GM21529 (cell line): ENCODE results near the gene GSDME.
A peak's percentile ranks its signal among the peaks of the same experiment; 100 is the strongest.

Experiments used
- ATAC-seq: cut with Tn5 transposase; IDR thresholded peaks from one replicate; pipeline ENCODE4 v1.9.1; 2021; ENCODE audit not compliant: unreplicated experiment

Gene GSDME

DNA sequence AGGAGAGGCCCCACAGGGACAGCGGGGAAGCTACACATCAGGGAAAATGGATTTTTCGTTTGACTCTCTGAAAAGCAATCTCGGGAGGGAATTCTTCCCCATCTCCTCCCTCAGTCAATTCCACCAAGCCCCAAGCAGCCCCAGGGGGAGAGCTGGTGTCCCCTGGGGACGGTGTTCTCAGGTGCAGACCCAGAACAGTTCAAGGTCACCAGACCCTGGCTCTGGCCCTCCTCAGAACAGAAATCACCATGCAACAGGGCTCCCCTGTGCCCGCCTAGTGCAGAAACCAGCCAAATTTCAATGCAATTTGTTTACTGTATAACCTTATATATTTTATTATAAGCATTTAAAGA lies 34.1 kb downstream of the GSDME start:
- no peak for ATAC-seq

DNA sequence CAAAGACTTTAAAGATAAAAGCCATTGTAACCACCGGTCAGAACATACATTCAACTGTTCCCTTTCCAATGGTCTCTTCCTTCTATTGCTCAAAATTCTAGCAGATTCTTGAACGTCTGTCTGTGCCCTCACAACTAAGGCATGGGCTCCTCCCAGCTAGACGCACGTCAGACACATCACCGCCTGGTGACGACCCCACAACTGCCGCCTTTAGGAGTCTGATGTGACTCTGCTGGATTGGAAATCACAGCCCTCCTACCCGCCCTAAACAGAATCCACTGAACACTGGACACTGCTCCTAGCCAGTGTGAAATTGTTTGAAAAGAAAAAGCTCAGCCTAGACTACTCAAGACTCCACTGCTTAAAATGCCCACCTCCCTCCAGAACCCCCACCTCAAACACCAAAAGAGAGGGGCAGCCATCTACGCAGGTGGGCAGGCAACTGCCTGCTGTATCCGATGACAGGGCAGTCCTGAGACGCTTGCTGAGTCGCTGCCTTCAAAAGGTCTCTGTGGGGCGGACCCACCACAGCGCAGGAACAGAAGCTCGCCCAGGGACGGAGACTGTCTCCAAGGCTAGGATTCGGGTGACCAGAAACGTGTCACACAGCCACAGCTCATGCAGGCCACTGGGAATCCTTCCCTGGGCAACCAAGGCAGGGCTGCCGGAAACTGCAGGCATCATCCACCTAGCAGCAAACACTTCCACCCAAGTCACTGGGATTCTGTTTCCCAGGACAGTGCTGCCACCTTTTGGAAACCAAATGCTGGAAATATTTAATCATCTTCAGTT lies 34.7 kb downstream of the GSDME start:
- ATAC-seq: no peak

DNA sequence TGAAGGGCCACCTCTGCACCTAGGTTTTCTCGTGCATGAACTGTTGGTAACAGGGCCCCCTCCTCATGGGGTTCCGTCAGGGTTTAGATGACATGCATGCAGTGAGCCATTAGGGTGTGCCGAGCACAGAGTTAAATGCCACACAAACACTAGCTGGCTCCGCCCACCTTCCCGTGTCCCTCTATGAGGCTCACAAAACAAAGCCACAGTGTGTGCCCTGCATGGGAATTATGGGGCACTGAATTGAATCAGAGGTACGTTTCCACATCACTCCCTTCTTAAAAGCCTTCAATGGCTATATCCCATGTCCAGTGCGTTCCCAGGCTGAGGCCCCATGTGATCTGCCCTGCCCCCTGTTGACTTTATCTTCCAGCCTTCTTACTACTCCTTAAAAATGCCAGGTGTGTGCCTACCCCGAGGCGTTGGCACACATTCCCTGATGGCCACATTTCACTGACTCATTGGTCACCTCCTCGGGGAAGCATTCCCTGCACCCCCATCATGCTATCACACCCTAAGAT lies 35.7 kb downstream of the GSDME start:
- no peak for ATAC-seq

DNA sequence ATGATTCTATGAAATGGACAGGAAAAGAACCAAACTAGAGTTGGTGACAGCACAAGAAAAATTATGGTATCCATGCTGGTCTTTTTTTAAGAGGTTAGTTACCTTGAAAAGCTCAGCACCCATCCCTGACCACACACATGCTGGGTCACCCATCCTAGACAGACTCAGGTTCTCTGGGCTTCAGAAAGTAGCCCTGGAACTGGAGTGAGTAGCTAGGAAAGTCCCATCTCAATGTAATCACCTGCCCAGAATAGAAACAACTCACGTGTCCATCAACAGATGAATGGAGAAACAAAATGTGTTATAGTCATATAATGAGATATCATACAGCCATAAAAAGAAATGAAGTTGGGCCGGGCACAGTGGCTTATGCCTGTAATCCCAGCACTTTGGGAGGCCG lies 37.0 kb downstream of the GSDME start:
- ATAC-seq: no peak

GRCh38 chr7:24718977-24719491 lies 38.2 kb downstream of the GSDME start:
- ATAC-seq: peak; percentile 65

GRCh38 chr7:24718431-24718831 lies 38.8 kb downstream of the GSDME start:
- ATAC-seq: no peak

DNA sequence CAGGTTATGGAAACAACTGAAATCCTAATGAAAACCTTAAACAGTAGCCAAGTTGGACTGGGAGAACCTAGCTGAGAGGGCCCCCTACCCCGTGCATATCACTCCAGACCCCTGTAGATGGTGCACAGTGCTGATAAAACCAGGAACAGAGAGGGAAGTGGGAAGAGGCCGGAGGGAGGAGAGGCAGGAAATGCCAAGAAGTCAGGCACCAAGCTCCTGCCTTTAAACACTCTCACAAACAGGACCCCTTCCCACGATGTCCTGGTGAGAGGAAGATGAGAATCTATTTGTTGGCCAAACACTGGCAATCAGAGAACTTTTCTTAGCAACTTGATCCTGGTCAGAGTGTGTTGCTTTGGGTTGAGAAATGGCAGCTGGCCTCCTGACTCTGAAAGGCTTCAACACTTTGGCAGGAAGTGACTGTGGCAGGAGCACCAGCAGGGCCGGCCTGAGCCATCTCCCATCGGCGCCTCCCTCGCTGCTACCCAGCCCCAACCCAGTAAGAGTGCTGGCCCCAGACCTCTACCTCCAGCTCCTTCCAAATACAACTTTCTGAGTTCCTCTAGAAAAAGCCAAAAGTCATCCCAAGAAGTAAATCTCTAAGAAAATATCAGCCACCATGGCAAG lies 39.5 kb downstream of the GSDME start:
- no peak for ATAC-seq

DNA sequence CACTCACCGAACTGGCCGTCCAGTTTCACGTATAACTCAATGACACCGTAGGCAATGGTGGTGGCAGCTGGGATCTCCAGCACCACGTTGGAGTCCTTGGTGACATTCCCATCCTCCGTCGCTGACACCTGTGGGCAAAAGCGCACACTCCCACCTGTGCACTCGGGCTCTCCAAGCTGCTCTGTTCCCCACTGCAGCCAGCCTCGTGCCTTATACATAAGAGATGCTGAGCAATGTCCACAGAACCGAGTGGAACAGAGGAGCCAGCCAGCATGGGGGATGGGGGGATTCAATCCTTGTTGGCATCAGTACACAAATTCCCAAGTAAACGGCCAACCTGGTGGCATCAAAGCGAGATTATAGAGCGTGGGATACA lies 40.0 kb downstream of the GSDME start:
- no peak for ATAC-seq

GRCh38 chr7:24716480-24717246 lies 40.6 kb downstream of the GSDME start:
- ATAC-seq: no peak

GRCh38 chr7:24715661-24716479 lies 41.4 kb downstream of the GSDME start:
- ATAC-seq: peak; percentile 46

DNA sequence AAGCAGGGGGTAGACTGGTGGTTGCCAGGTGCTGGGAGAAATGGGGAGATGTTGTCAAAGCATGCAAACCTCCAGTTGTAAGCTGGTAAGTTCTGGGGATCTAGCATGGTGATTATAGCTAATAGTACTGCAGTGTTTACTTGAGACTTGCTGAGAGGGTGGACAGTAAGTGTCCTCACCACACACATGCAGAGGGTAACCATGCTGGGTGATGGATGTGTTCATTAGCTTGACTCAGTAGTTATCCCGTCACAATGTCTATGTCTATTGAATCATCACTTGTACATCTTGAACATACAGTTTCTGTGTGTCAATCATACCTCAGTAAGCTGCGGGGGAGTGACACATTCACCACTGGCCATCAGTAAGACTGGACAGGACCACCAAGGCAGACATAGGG lies 42.1 kb downstream of the GSDME start:
- ATAC-seq: peak; percentile 2

GRCh38 chr7:24714676-24715010 lies 42.6 kb downstream of the GSDME start:
- ATAC-seq: no peak

DNA sequence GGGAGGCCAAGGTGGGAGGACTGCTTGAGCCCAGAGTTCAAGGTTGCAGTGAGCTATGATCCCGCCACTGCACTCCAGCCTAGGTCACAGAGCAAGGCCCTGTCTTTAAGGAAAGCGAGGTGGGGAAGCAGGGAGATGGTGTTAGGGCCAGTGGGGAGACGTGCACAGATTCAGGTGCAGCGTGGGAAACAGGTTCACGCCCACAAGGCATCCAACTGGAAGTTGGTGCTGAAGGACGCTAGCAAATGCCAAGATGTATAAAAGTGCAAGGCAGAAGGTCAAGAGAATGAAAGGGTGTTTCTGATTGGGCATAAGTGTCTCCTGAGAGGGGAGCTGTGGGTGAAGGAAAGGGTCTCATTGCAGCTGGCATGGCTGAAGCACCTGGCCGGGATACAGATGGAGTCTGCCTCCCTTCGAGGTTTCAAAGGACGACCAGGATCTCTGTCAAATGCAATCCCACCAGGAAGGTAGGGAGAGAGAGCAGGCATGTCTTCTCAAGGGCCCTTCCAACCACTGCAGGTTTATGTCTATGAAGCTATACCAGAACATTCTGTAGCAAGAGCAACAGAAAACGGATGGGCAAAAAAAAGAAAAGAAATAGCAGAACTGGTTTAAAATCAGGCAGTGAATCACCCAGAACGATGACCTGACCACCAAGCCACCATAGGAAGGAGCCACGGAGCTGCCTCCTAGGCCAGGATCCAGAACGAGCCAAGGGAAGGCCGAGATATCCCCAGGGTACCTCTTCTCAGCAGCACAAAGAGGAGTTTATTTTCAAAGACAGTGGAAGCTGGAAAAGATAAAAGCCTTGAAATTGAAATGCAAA lies 43.2 kb downstream of the GSDME start:
- ATAC-seq: no peak

DNA sequence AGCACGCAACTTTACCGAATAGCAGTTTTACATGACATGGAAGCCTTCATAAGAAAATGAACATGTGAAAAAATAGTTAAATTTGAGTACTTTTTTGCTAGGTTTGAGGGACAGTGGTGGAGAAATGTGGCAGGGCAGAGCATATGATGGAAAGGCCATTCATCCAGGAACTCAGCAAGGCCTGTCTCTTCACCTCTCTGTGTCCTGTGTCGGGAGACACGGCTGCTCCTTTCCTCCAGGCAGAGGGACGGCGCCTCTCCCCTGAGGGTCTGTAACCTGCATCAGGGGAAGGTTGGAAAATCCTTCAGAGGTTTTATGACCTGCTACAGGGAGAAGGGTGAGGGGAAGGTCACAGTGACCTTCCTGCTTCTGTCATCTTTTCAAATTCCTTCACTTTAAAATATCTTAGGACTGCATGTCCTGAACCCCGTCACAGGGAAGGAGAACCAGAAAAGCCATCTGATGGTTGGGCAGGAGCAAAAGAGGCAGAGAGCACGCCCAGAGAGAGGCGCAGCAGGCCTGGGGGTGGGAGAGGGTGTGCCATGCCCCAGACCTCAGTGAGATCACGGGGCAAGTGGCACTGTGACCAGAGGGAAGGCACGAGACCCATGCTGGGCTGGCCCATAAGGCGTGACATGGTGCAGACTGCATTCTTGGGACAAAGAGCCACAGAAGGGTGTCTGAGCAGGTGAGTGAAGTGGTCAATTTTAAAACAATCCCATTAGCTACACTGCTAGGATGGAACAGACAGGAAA lies 44.0 kb downstream of the GSDME start:
- no peak for ATAC-seq

DNA sequence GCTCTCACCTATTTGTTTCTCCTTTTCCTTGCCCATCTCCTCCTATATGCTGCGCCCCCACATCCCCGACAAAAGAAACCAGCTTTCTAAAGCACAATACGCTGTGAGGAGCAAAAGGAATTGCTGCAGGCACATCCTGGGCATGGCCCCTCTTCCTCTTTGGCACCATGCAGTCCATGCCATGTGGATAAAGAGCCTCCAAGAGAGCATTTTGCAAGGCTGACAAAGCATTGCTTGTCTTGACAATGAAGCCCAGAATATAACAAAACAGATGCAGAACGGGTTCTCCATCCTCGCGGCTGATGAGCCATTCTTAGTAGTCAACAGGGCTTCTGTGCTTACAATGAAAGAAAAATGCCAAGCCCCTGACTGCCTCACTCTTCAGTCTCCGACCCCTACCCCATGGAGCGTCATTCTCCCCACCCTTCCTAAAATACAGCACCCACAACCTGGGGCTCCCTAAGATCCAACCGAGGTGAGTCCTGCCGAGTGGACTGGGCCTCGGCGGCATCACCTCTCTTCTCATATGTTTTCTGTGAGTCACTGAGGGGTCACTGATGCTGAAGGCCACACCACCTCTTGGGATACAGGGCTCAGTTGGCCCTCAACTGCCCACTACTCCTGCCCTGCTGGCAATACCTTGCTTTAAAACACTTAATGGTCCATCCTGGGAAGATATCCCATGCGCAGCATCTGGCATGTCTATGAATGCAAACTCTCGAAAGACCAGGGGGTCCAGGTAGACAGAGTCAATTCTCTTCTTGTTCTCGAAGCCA lies 47.5 kb downstream of the GSDME start:
- ATAC-seq: no peak

DNA sequence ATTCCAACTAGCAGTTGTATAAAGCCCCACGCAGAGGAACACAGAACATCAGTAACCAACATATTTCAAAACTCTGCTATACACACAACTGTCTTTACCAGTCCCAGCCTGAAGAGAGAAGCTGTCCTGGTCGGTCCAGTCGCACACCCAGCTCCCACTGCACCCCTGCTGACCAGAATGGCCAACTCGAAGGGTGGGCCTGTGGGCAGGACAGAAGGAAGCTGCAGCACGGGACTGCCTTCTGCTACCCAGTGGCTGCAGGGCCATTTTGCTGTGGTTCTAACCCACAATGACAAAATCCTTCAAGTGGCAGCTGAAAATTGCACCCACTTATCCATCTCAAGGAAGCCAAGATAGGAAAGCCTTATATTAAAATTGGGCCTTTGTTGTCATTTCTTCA lies 48.2 kb downstream of the GSDME start:
- no peak for ATAC-seq

GRCh38 chr7:24707988-24708615 lies 49.2 kb downstream of the GSDME start:
- ATAC-seq: no peak
